ENCODE results near the gene OBP2A.
"Not testable (repeated sequence)": the region's sequence is repeated elsewhere in the genome, so short reads cannot be mapped to it uniquely, and the experiment has no call there.

- TF ChIP-seq CTCF, POLR2A (IDR thresholded peaks at IDR 0.05): not testable (repeated sequence)
These were observed at the start of gene OBP2A for GRCh38 chr9:135545646-135546176.

Measured in tibial nerve (tissue), 3 donors.